Fibroblast of mammary gland (primary cell): ENCODE data around the gene CBX7.
A peak's percentile ranks its signal among the peaks of the same experiment; 100 is the strongest.

Experiments used
- DNase-seq: peaks from one replicate; pipeline ENCODE4 v3.0.0-alpha.2; 2010; ENCODE audit warnings: low read depth
- H3K4me3 ChIP-seq: 2 replicates; pipeline ENCODE4 v1.5.1; 2011; ENCODE audit warnings: low read depth, mild to moderate bottlenecking, low read length, moderate library complexity; ENCODE audit not compliant: control insufficient read depth
- TF ChIP-seq, protein P1 (sequence below): conservative IDR thresholded peaks from 2 replicates; pipeline ENCODE4 v1.5.1; 2011; ENCODE audit warnings: low read depth, low read length, inconsistent platforms; ENCODE audit not compliant: control insufficient read depth, insufficient read depth

Gene CBX7

DNA sequence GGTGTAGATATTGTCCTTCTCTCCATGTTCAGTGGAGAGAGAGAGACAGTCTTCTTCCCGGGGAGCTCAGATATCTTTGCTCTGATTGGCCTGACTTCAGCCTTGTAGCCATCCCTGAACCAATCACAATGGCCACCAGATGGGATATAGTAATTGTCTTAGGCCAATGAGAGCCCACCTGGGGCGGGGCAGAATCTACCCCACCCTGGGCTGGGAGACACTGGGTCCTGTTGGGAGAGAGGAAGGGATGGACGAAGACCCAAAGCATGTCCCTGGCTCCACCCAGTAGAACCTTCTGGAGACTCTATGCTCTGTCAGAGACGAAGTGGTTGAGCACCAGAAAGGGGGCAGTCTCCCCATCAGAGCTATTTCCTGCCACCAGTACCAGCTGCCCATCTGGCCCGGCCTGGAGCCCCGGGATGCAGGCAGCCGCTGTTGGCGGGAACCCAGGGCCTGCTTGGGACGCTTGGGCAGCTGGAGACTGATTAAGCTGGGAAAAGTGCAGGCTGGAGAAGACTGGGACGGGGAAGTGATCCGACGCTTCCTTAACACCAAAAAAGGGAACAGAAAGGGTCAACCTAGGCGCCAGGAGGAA is 31.6 kb upstream of the CBX7 start:
- TF ChIP-seq, protein P1, sequence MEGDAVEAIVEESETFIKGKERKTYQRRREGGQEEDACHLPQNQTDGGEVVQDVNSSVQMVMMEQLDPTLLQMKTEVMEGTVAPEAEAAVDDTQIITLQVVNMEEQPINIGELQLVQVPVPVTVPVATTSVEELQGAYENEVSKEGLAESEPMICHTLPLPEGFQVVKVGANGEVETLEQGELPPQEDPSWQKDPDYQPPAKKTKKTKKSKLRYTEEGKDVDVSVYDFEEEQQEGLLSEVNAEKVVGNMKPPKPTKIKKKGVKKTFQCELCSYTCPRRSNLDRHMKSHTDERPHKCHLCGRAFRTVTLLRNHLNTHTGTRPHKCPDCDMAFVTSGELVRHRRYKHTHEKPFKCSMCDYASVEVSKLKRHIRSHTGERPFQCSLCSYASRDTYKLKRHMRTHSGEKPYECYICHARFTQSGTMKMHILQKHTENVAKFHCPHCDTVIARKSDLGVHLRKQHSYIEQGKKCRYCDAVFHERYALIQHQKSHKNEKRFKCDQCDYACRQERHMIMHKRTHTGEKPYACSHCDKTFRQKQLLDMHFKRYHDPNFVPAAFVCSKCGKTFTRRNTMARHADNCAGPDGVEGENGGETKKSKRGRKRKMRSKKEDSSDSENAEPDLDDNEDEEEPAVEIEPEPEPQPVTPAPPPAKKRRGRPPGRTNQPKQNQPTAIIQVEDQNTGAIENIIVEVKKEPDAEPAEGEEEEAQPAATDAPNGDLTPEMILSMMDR: no peak
- peak; percentile 41 for DNase-seq
- H3K4me3 ChIP-seq: no peak overlapping the region

DNA sequence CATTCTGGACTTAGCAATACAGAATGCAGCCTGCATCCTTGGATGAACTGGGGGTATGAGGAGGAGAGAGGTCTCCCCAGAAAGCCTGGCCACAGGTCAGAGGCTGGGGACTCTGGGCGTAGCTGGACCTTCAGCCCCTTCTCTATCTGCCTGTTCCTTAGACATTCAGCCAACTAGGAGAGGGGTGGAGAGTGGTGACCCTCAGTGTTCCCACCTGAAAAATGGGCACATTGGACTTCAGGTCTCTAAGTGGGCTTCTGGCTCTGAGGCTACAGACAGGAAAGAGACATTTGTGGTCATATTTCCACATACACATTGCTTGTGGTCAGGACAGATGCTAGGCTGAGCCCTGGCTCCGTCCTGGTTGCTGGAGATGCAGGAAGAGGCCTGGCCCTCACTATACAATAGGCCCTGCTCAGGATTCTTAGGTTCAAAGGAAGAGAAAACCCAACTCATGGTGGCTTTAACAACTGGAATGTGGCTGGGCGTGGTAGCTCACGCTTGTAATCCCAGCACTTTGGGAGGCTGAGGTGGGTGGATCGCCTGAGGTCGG is 30.1 kb upstream of the CBX7 start:
- TF ChIP-seq, protein P1: no peak
- no peak for DNase-seq
- H3K4me3 ChIP-seq: no peak overlapping the region

DNA sequence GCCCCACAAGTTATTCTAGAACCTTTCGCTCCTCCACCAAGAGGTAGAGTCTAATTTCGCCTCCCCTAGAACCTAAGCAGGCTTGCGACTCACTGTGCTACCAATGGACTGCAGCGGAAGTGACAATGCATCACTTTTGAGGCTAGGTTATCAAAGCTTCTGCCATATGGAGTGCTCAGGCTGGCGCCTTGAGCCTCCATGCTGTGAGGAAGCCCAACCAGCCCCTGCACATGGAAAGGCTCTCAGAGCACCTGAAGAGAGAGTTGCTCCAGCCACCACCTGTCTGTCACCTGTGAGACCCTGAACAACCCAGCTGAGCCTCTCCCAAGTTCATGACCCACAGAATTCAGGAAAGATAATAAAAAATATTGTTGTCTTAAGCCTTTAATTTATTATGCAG is 29.3 kb upstream of the CBX7 start:
- TF ChIP-seq, protein P1: no peak
- no peak for DNase-seq
- H3K4me3 ChIP-seq: no peak overlapping the region

GRCh38 chr22:39181356-39181755 is 28.9 kb upstream of the CBX7 start:
- no peak overlapping the region for H3K4me3 ChIP-seq
- TF ChIP-seq, protein P1: no peak
- DNase-seq: no peak

- DNase-seq: no peak
- TF ChIP-seq, protein P1: no peak
- no peak overlapping the region for H3K4me3 ChIP-seq
Measured at GRCh38 chr22:39179841-39180335, 27.4 kb upstream of the CBX7 start.

DNA sequence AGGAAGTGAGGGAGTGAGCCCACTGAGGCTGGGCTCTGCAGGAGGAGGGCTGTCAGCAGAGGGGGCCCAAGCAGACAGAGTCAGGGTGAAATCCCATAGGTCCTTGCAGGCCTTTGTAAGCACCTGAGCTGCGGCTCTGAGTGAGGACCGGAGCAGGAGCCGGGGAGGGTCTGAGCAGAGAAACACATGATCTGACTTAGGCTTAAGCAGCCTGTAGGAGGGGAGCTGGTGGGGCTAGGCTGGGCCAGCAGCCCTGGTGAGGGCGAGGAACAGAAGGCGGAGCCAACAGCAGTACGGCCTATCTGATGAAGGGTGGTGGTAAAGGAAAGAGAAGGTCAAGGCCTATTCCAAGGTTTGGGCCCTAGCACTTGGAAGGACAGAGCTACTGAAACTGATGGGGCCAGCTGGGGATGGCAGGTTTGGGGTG is 26.9 kb upstream of the CBX7 start:
- no peak for DNase-seq
- TF ChIP-seq, protein P1: no peak
- no peak overlapping the region for H3K4me3 ChIP-seq
